K562 (cell line): ENCODE data around the gene PFN3. TPM values are rescaled to one million over a fixed set of nuclear protein-coding genes. Genes with fewer than 3 reads are reported as not detected.

ENCODE experiments used
- ADNP ChIP-seq: fragments of 200-800 bp; sonication (Bioruptor generic); IDR thresholded peaks from 2 replicates; pipeline ENCODE4 v1.6.1; 2016; ENCODE audit warnings: missing genetic modification characterization, missing compliant biosample characterization
- CREM ChIP-seq: IDR thresholded peaks from 2 replicates; pipeline ENCODE4 v1.6.1; 2014; ENCODE audit warnings: antibody characterized with exemption, low read depth
- CXXC5 ChIP-seq: fragments of 250-450 bp; sonication (Bioruptor Pico); IDR thresholded peaks from 2 replicates; pipeline ENCODE4 v1.8.0; 2022; ENCODE audit warnings: inconsistent platforms, mild to moderate bottlenecking, moderate library complexity
- EHMT2 ChIP-seq: fragments of 450-650 bp; IDR thresholded peaks from 2 replicates; pipeline ENCODE4 v1.6.1; 2018; ENCODE audit warnings: antibody characterized with exemption
- ELF4 ChIP-seq: fragments of 450-650 bp; formaldehyde crosslinking; IDR thresholded peaks from 2 replicates; pipeline ENCODE4 v1.4.0; 2022; ENCODE audit warnings: missing genetic modification characterization
- EP400 ChIP-seq: fragments of 450-650 bp; IDR thresholded peaks from 2 replicates; pipeline ENCODE4 v1.6.1; 2017; ENCODE audit warnings: antibody characterized with exemption, mild to moderate bottlenecking, moderate library complexity
- HLTF ChIP-seq: fragments of 450-650 bp; IDR thresholded peaks from 2 replicates; pipeline ENCODE4 v1.6.1; 2016
- PHF21A ChIP-seq: fragments of 450-650 bp; IDR thresholded peaks from 2 replicates; pipeline ENCODE4 v1.6.1; 2017; ENCODE audit warnings: low read depth, borderline replicate concordance
- POLR2H ChIP-seq: IDR thresholded peaks from 2 replicates; pipeline ENCODE4 v1.6.1; 2016; ENCODE audit warnings: missing genetic modification characterization, low read depth, mild to moderate bottlenecking, control low read depth, missing compliant biosample characterization, moderate library complexity
- PRMT5 ChIP-seq: sonication (generic); formaldehyde crosslinking; IDR thresholded peaks from 2 replicates; pipeline ENCODE4 v1.5.0; 2020; ENCODE audit warnings: missing genetic modification reagents
- PTRF ChIP-seq: fragments of 450-650 bp; IDR thresholded peaks from 2 replicates; pipeline ENCODE4 v1.6.1; 2016; ENCODE audit warnings: mild to moderate bottlenecking, missing genetic modification characterization, missing compliant biosample characterization
- RBFOX2 ChIP-seq: fragments of 200-400 bp; formaldehyde crosslinking; IDR thresholded peaks from 2 replicates; pipeline ENCODE4 v1.6.1; 2017; ENCODE audit warnings: low read depth, mild to moderate bottlenecking, low read length, moderate library complexity
- RNF219 ChIP-seq: fragments of 250-450 bp; sonication (Bioruptor Pico); IDR thresholded peaks from 2 replicates; pipeline ENCODE4 v1.5.0; 2022; ENCODE audit warnings: mild to moderate bottlenecking
- SMAD1 ChIP-seq: fragments of 150-350 bp; IDR thresholded peaks from 2 replicates; pipeline ENCODE4 v1.6.1; 2014; ENCODE audit warnings: low read length, low read depth; ENCODE audit not compliant: partially characterized antibody
- SNAPC5 ChIP-seq: fragments of 250-450 bp; sonication (Bioruptor Pico); IDR thresholded peaks from 2 replicates; pipeline ENCODE4 v1.8.0; 2021; ENCODE audit warnings: moderate library complexity, mild to moderate bottlenecking, inconsistent platforms
- TEAD1 ChIP-seq, 2 experiments: fragments of 450-650 bp in 1 of 2; sonication (generic) in 1 of 2; formaldehyde crosslinking; IDR thresholded peaks; 2 replicates each; pipeline versions ENCODE4 v1.4.0 to v1.8.0; 2020 to 2022; ENCODE audit warnings: mild to moderate bottlenecking in 2 of 2, missing genetic modification reagents in 1 of 2
- TRIM24 ChIP-seq, 2 experiments: fragments of 450-650 bp; IDR thresholded peaks; 2 replicates each; pipeline ENCODE4 v1.6.1; 2016
- ZBTB43 ChIP-seq: sonication (generic); formaldehyde crosslinking; IDR thresholded peaks from 2 replicates; pipeline ENCODE4 v1.8.0; 2023; ENCODE audit warnings: mild to moderate bottlenecking, missing genetic modification reagents
- ZNF253 ChIP-seq: fragments of 250-450 bp; sonication (Bioruptor Pico); conservative IDR thresholded peaks from 2 replicates; pipeline ENCODE4 v1.6.1; 2021; ENCODE audit warnings: mild to moderate bottlenecking
- ZNF79 ChIP-seq: fragments of 250-450 bp; sonication (Bioruptor Pico); IDR thresholded peaks from 2 replicates; pipeline ENCODE4 v1.4.0; 2020; ENCODE audit warnings: low read depth, mild to moderate bottlenecking, moderate library complexity
- polyA plus RNA-seq, 8 experiments: library from polyadenylated mRNA; depleted of rRNA in 4 of 8; stranded (reverse) in 5 of 8; unstranded in 3 of 8; fragments of >200 nt; fragmentation: Nextera tagmentation in 2 of 8; fragmentation: Illumina TruSeq in 1 of 8; extraction: Ambion mirVana in 2 of 8; extraction: Trizol in 1 of 8; gene quantifications; 2 replicates each; pipeline versions ENCODE4 v1.2.1 to v1.2.3, GENCODE V29; 2011 to 2014; ENCODE audit warnings: inconsistent platforms in 1 of 8, missing spikeins in 1 of 8
- total RNA-seq, 7 experiments: library from RNA; depleted of rRNA in 6 of 7; stranded (reverse); fragments of >200 nt in 6 of 7; fragmentation: Illumina TruSeq in 2 of 7; extraction: Trizol in 2 of 7; gene quantifications; 2 replicates each; pipeline versions ENCODE4 v1.2.1 to v1.2.3, GENCODE V29; 2011 to 2021; ENCODE audit warnings: low replicate concordance in 1 of 7
- TF ChIP-seq, protein P1 (sequence below): fragments of 450-650 bp; formaldehyde crosslinking; conservative IDR thresholded peaks from 2 replicates; pipeline ENCODE4 v1.4.0; 2022; ENCODE audit warnings: mild to moderate bottlenecking, missing genetic modification characterization
- TF ChIP-seq, protein P2 (sequence below): sonication (generic); formaldehyde crosslinking; IDR thresholded peaks from 2 replicates; pipeline ENCODE4 v1.4.0; 2020; ENCODE audit warnings: mild to moderate bottlenecking, missing genetic modification reagents

Gene PFN3
- total and polyA plus RNA-seq, 9 of the 15 experiments (the other 6 are each of a cell fraction or from before 2014, with no cell fraction given) = not detected

DNA sequence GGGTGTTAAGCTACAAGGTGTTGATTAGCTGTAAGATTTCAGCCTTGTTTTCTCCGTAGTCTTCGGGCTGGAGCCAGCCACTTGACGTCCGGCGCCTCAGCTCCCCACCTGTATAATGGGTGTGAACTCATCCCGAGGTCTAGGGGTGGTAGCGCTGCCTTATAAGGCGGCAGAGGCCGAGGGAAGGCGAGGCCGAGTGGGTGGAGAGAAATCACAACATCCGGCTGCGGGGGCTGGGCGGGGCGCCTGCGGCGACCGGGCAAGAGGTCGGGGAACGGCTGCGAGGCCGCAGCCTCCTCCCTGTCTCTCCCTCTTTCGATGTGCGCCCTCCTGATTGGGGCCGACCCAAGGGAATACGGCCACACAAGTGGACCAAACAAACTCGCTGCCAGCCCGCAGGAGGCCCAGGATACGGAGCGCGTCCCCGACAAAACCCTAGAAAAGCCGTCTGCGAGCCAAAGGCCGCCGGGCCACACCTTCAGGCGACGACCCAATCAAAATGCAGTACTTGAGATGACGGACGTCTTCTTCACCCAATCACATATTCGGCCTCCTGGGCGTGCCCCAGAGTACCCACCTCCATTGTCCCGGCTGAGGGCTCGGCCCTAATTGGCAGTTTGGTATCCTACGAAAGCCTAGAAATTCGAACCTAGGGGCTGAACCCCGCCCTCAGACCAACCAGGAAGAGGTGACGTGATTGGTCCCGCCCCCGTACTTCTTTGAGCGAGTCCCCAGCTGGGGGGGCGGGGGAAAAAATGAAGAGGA lies 25.5 kb upstream of the PFN3 start (continued):
- TF ChIP-seq RNF219 = no peak
- no peak for TF ChIP-seq PRMT5 (CRISPR knock-in tag)
- TF ChIP-seq TRIM24 (IDR thresholded peaks at IDR 0.05) = no peak
- TF ChIP-seq CXXC5 = peak; percentile 83
- TF ChIP-seq ELF4 = 0 out of 2 replicates have a peak, but pooled peaks have one; percentile 37
- 0 out of 2 replicates have a peak, but pooled peaks have one; percentile 51 for TF ChIP-seq ZBTB43 (CRISPR knock-in tag)
- TF ChIP-seq PHF21A = peak; percentile 79
- no peak for TF ChIP-seq HLTF
- TF ChIP-seq, protein P1, sequence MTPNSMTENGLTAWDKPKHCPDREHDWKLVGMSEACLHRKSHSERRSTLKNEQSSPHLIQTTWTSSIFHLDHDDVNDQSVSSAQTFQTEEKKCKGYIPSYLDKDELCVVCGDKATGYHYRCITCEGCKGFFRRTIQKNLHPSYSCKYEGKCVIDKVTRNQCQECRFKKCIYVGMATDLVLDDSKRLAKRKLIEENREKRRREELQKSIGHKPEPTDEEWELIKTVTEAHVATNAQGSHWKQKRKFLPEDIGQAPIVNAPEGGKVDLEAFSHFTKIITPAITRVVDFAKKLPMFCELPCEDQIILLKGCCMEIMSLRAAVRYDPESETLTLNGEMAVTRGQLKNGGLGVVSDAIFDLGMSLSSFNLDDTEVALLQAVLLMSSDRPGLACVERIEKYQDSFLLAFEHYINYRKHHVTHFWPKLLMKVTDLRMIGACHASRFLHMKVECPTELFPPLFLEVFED = no peak; the same call in 1 of the 2 replicates
- TF ChIP-seq SMAD1 = peak; percentile 37
- peak; percentile 85 for TF ChIP-seq POLR2H (tag)
- TF ChIP-seq RBFOX2 = peak; percentile 90
- peak; percentile 91 for TF ChIP-seq CREM
- TF ChIP-seq EHMT2 = no peak
- no peak for TF ChIP-seq SNAPC5
- peak; percentile 83; the same call in 1 of the 2 replicates for TF ChIP-seq ADNP (tag)
- no peak for TF ChIP-seq ZNF253 (CRISPR knock-in tag)
- TF ChIP-seq ZNF79 (CRISPR knock-in tag) = no peak
- TF ChIP-seq PTRF (tag) = no peak
- TF ChIP-seq TEAD1 (CRISPR knock-in tag; IDR thresholded peaks at IDR 0.05) = 0 out of 4 replicates have a peak, but pooled peaks of 1 of the 2 experiments have one; percentile 51
- TF ChIP-seq EP400 = peak; percentile 82
- TF ChIP-seq, protein P2, sequence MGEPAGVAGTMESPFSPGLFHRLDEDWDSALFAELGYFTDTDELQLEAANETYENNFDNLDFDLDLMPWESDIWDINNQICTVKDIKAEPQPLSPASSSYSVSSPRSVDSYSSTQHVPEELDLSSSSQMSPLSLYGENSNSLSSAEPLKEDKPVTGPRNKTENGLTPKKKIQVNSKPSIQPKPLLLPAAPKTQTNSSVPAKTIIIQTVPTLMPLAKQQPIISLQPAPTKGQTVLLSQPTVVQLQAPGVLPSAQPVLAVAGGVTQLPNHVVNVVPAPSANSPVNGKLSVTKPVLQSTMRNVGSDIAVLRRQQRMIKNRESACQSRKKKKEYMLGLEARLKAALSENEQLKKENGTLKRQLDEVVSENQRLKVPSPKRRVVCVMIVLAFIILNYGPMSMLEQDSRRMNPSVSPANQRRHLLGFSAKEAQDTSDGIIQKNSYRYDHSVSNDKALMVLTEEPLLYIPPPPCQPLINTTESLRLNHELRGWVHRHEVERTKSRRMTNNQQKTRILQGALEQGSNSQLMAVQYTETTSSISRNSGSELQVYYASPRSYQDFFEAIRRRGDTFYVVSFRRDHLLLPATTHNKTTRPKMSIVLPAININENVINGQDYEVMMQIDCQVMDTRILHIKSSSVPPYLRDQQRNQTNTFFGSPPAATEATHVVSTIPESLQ = no peak
